Measurements from ENCODE around the gene HMMR. TPM values are rescaled to one million over a fixed set of nuclear protein-coding genes. Genes with fewer than 3 reads are reported as not detected.

Gene HMMR
- polyA plus RNA-seq, 1 donor from 2014 or later: 3.5 TPM

GRCh38 chr5:163505368-163506094 lies 45.1 kb downstream of the HMMR start, which contains the start of gene MAT2B:
Gene MAT2B, plus strand, starts transcription at chr5:163505619. Its CDS starts 68 bp downstream, at chr5:163505687.
- Histone ChIP-seq H3K9ac (ENCODE audit: low read length) (peak within 1 kb of the TSS; percentile 76), H2AFZ (ENCODE audit: low read depth, low read length) (peak within 1 kb of the TSS; percentile 77), H3K27ac (ENCODE audit: low read length) (peak within 1 kb of the TSS; percentile 82), H3F3A (ENCODE audit: insufficient read depth, low read length, poor library complexity, severe bottlenecking) (no peaks in the 10 kb centered on the region), H3K4me2 (ENCODE audit: low read length) (peak within 1 kb of the TSS; percentile 88), H3K4me3 (ENCODE audit: low read length) (peak within 1 kb of the TSS; percentile 67), H3K9me3 (ENCODE audit: low read length) (no peaks in the 10 kb centered on the region), H3K9me2 (ENCODE audit: insufficient read depth, low read length) (no peaks in the 10 kb centered on the region), H4K20me1 (ENCODE audit: insufficient read depth) (no peaks in the 10 kb centered on the region), H3K27me3 (ENCODE audit: insufficient read depth, low read depth, low read length) (no peaks in the 10 kb centered on the region), H3K36me3 (ENCODE audit: insufficient read depth, low read length) (no peaks in the 10 kb centered on the region), H3K79me2 (replicated peaks; ENCODE audit: insufficient read depth, low read length) (peaks cover 45% of the 10 kb centered on the region)
- TF ChIP-seq CTCF (IDR thresholded peaks at IDR 0.05; ENCODE audit: poor library complexity, severe bottlenecking): peak; percentile 77
- TF ChIP-seq MXI1 (conservative IDR thresholded peaks at IDR 0.05; ENCODE audit: poor library complexity, severe bottlenecking): peak; percentile 87
- TF ChIP-seq RAD21 (conservative IDR thresholded peaks at IDR 0.05): peak; percentile 33
- peak; percentile 44 for TF ChIP-seq TAF1 (IDR thresholded peaks at IDR 0.05; ENCODE audit: low read depth)
- TF ChIP-seq REST (IDR thresholded peaks at IDR 0.05; ENCODE audit: borderline replicate concordance): peak; percentile 26
- peak; percentile 90 for TF ChIP-seq POLR2AphosphoS5 (IDR thresholded peaks at IDR 0.05)
- no peak for TF ChIP-seq EP300 (conservative IDR thresholded peaks at IDR 0.05; ENCODE audit: poor library complexity, severe bottlenecking)
- peak; percentile 50 for TF ChIP-seq SMC3 (conservative IDR thresholded peaks at IDR 0.05; ENCODE audit: poor library complexity)
- no peak for TF ChIP-seq EZH2 (IDR thresholded peaks at IDR 0.05; ENCODE audit: borderline replicate concordance, insufficient read depth, low read length, poor library complexity, severe bottlenecking)

DNA sequence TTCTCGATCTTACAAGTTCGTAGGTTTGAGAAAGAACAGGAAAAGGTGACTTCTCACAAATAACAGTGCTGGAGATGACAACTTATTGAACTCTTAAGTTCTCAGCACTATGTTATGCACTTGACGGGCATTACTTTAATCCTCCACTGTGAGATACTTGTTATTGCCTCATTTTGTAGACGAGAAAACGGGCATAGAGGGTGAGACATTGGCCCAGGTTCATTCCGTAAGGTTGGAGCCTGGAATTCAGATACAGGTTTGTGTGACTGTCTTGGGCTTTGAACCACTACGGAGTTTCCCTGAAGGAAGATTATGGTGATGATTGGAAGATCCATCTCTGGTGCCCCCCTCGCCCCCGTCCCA lies 45.6 kb downstream of the HMMR start:
- Histone ChIP-seq H3K4me2 (ENCODE audit: low read length) (peak overlapping the region; percentile 81), H3K9me2 (ENCODE audit: insufficient read depth, low read length) (no peaks in the 10 kb centered on the region), H2AFZ (ENCODE audit: low read depth, low read length) (peak overlapping the region; percentile 57), H3K36me3 (ENCODE audit: insufficient read depth, low read length) (no peaks in the 10 kb centered on the region), H3F3A (ENCODE audit: insufficient read depth, low read length, poor library complexity, severe bottlenecking) (no peaks in the 10 kb centered on the region), H3K4me3 (ENCODE audit: low read length) (peak overlapping the region; percentile 67), H3K79me2 (replicated peaks; ENCODE audit: insufficient read depth, low read length) (peaks cover 50% of the 10 kb centered on the region), H3K27ac (ENCODE audit: low read length) (peak overlapping the region; percentile 82), H3K27me3 (ENCODE audit: insufficient read depth, low read depth, low read length) (no peaks in the 10 kb centered on the region), H3K9ac (ENCODE audit: low read length) (peak overlapping the region; percentile 76), H4K20me1 (ENCODE audit: insufficient read depth) (no peaks in the 10 kb centered on the region), H3K9me3 (ENCODE audit: low read length) (no peaks in the 10 kb centered on the region)
- TF ChIP-seq EZH2 (IDR thresholded peaks at IDR 0.05; ENCODE audit: borderline replicate concordance, insufficient read depth, low read length, poor library complexity, severe bottlenecking): no peak
- no peak for TF ChIP-seq RAD21 (conservative IDR thresholded peaks at IDR 0.05)
- no peak for TF ChIP-seq EP300 (conservative IDR thresholded peaks at IDR 0.05; ENCODE audit: poor library complexity, severe bottlenecking)
